Neural crest cell (in vitro differentiated cells): ENCODE data around the gene ERC2. TPM values are rescaled to one million over a fixed set of nuclear protein-coding genes. Genes with fewer than 3 reads are reported as not detected.

Source experiments
- DNase-seq: peaks from one replicate; pipeline ENCODE4 v3.0.0; 2021; ENCODE audit warnings: low read depth, mixed read lengths, low spot score
- H3K27ac Mint-ChIP-seq: one replicate; pipeline ENCODE4 v1.8.0; 2021; ENCODE audit warnings: mild to moderate bottlenecking, mixed read lengths; ENCODE audit not compliant: unreplicated experiment
- H3K27me3 Mint-ChIP-seq: 2 replicates; pipeline ENCODE4 v1.8.0; 2021; ENCODE audit warnings: low read depth, mild to moderate bottlenecking, mixed read lengths
- H3K36me3 Mint-ChIP-seq: 2 replicates; pipeline ENCODE4 v1.8.0; 2021; ENCODE audit warnings: low read depth, mild to moderate bottlenecking, mixed read lengths
- H3K4me1 Mint-ChIP-seq: 2 replicates; pipeline ENCODE4 v1.8.0; 2021; ENCODE audit warnings: mixed read lengths
- H3K4me3 Mint-ChIP-seq: one replicate; pipeline ENCODE4 v1.8.0; 2021; ENCODE audit warnings: mild to moderate bottlenecking, mixed read lengths
- H3K9me3 Mint-ChIP-seq: 2 replicates; pipeline ENCODE4 v1.8.0; 2021; ENCODE audit warnings: mixed read lengths
- total RNA-seq: library from RNA; stranded (reverse); gene quantifications from 2 replicates; pipeline ENCODE4 v1.2.1, GENCODE V29; 2021
- TF ChIP-seq, protein P1 (sequence below): fragments of 200-600 bp; sonication (generic); conservative IDR thresholded peaks from 2 replicates; pipeline ENCODE4 v1.5.0; 2021; ENCODE audit warnings: antibody characterized with exemption, mild to moderate bottlenecking

ERC2 gene
- total RNA-seq, 1 donor from 2014 or later = 13.5 TPM

DNA sequence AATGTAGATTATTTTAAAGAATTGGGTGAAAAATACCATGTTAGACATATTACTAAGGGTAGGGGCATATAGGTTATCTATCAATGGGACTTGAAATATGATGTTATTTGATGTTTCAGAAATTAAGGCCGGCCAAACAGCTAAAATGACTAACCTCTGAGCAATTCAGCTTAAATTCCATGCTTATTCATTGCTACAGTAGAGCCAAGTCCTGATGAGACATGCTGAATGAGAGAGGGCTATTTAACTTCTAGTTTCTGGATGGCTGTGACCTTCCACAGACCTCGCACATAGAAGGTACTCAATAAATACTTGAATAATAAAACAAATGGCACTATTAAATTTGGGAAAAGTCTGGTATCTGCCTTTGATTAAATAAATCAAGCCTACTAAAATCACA, 805.6 kb downstream of the ERC2 start:
- DNase-seq = no peak
- Mint-ChIP-seq H3K27me3 (no peaks in the 10 kb centered on the region), H3K4me3 (no peak overlapping the region), H3K4me1 (no peaks in the 10 kb centered on the region), H3K36me3 (no peaks in the 10 kb centered on the region), H3K9me3 (no peaks in the 10 kb centered on the region), H3K27ac (no peak overlapping the region)
- TF ChIP-seq, protein P1, sequence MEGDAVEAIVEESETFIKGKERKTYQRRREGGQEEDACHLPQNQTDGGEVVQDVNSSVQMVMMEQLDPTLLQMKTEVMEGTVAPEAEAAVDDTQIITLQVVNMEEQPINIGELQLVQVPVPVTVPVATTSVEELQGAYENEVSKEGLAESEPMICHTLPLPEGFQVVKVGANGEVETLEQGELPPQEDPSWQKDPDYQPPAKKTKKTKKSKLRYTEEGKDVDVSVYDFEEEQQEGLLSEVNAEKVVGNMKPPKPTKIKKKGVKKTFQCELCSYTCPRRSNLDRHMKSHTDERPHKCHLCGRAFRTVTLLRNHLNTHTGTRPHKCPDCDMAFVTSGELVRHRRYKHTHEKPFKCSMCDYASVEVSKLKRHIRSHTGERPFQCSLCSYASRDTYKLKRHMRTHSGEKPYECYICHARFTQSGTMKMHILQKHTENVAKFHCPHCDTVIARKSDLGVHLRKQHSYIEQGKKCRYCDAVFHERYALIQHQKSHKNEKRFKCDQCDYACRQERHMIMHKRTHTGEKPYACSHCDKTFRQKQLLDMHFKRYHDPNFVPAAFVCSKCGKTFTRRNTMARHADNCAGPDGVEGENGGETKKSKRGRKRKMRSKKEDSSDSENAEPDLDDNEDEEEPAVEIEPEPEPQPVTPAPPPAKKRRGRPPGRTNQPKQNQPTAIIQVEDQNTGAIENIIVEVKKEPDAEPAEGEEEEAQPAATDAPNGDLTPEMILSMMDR = no peak

DNA sequence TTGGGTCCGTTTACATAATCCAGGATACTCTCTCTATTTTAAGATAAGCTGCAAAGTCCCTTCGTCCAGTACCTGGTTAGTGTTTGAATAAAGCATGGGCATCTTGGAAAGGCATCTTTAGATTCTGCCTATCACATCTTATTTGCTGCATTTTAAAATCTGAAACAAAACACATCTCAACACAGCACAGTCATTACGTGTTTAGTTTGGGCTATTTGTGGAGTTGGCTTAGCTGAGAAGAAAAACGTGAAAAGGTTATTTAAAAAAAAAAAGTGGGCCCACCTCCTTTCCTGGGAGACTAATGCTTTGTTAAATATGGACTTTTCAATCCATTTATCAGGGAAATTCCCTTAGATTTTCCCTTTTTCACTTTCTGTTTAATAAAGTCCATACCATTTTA, 806.7 kb downstream of the ERC2 start:
- no peaks in the 10 kb centered on the region for H3K27me3 Mint-ChIP-seq
- H3K9me3 Mint-ChIP-seq = no peaks in the 10 kb centered on the region
- no peak for DNase-seq
- no peaks in the 10 kb centered on the region for H3K36me3 Mint-ChIP-seq
- TF ChIP-seq, protein P1 = no peak
- no peaks in the 10 kb centered on the region for H3K4me1 Mint-ChIP-seq
- no peak overlapping the region for H3K4me3 Mint-ChIP-seq
- no peak overlapping the region for H3K27ac Mint-ChIP-seq

DNA sequence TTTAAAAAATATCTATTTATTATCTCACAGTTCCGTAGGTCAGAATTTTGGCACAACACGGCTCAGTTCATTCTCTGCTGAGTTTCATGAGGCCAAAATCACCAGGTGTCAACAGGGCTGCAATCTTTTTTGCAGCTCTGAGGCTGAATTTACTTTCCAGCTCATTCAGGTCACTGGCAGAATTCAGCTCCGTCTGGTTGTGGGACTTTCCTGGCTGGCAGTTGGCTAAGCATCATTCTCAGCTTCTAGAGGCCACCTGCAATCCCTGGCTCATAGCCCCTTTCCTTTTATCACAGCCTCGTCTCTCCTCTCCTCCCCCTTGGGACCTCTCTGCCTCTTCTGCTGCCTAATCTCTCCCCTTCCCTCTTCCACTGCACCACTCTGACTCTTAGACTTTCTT, 807.1 kb downstream of the ERC2 start:
- Mint-ChIP-seq H3K27ac (no peak overlapping the region), H3K36me3 (no peaks in the 10 kb centered on the region), H3K4me3 (no peak overlapping the region), H3K27me3 (no peaks in the 10 kb centered on the region), H3K9me3 (no peaks in the 10 kb centered on the region), H3K4me1 (no peaks in the 10 kb centered on the region)
- TF ChIP-seq, protein P1 = no peak
- no peak for DNase-seq

DNA sequence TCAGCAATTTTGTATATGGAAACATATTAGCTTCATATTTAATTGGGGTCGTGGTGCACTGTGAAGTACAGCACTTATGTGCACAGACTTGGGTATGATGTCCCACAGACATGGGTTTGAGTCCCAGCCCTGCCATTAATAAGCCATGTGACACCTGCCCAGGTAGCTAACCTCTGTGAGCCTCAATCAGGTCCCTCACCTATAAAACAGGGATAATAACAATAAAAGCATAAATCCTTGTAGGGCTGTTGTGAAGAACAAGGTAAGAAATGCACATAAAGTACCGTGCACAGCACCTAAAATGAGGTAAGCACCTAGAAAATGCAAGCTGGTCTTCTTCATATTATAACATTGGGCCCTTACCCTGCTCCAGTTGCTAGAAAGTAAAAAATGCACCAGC, 807.6 kb downstream of the ERC2 start:
- H3K27me3 Mint-ChIP-seq = no peaks in the 10 kb centered on the region
- H3K4me1 Mint-ChIP-seq = no peaks in the 10 kb centered on the region
- TF ChIP-seq, protein P1 = no peak
- no peaks in the 10 kb centered on the region for H3K36me3 Mint-ChIP-seq
- no peak overlapping the region for H3K27ac Mint-ChIP-seq
- no peaks in the 10 kb centered on the region for H3K9me3 Mint-ChIP-seq
- no peak overlapping the region for H3K4me3 Mint-ChIP-seq
- DNase-seq = no peak

DNA sequence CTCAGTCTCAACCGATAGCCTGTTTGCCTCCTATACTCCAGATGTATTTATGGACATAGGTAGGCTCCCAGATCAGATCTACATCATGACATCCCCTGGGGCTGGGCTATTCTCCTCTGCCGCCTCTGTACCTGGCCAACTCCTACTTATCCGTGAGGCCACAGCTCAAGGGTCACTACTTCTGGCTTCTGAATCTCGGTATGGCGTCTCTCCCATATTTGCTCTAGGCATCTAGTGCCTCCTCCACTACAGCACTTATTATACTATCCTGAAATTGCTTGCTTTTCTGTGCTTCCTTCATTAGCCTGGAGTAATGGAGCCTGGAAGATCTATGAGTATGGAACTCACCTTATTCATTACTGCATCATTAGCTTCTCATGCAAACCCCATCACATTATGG, 808.6 kb downstream of the ERC2 start:
- DNase-seq = no peak
- H3K27ac Mint-ChIP-seq = peak overlapping the region; percentile 32
- H3K36me3 Mint-ChIP-seq = no peaks in the 10 kb centered on the region
- TF ChIP-seq, protein P1 = no peak
- H3K27me3 Mint-ChIP-seq = no peaks in the 10 kb centered on the region
- H3K4me1 Mint-ChIP-seq = no peaks in the 10 kb centered on the region
- H3K9me3 Mint-ChIP-seq = no peaks in the 10 kb centered on the region
- H3K4me3 Mint-ChIP-seq = no peak overlapping the region
